KMS-11 (cell line): ENCODE measurements around the gene TEFM.

Source experiments
- H2AFZ ChIP-seq: fragments of 200-600 bp; sonication (generic); 2 replicates; pipeline ENCODE4 v1.6.1; 2016; ENCODE audit warnings: antibody characterized with exemption, mixed run types, low read depth
- H3K27ac ChIP-seq: fragments of 200-600 bp; sonication (generic); 2 replicates; pipeline ENCODE4 v1.6.1; 2016; ENCODE audit warnings: mild to moderate bottlenecking, mixed run types
- H3K27me3 ChIP-seq: fragments of 200-600 bp; sonication (generic); 2 replicates; pipeline ENCODE4 v1.6.1; 2017; ENCODE audit warnings: mild to moderate bottlenecking, low read depth, mixed run types, moderate library complexity; ENCODE audit not compliant: insufficient read depth
- H3K36me3 ChIP-seq: fragments of 200-600 bp; sonication (generic); 2 replicates; pipeline ENCODE4 v1.6.1; 2017; ENCODE audit warnings: mild to moderate bottlenecking, mixed run types; ENCODE audit not compliant: insufficient read depth
- H3K4me1 ChIP-seq: fragments of 200-600 bp; sonication (generic); 2 replicates; pipeline ENCODE4 v1.6.1; 2016; ENCODE audit warnings: mild to moderate bottlenecking, low read depth, mixed run types; ENCODE audit not compliant: poor library complexity, severe bottlenecking
- H3K4me2 ChIP-seq: fragments of 200-600 bp; sonication (generic); 2 replicates; pipeline ENCODE4 v1.7.0; 2016; ENCODE audit warnings: mild to moderate bottlenecking, mixed run types
- H3K4me3 ChIP-seq: fragments of 200-600 bp; sonication (generic); IDR thresholded peaks from 2 replicates; pipeline ENCODE4 v1.6.1; 2017; ENCODE audit warnings: low read depth, low read length, mixed read lengths; ENCODE audit not compliant: insufficient read depth
- H3K79me2 ChIP-seq: fragments of 200-600 bp; sonication (generic); 2 replicates; pipeline ENCODE4 v1.6.1; 2016; ENCODE audit warnings: low read depth, mixed run types; ENCODE audit not compliant: insufficient read depth
- H3K9ac ChIP-seq: fragments of 200-600 bp; sonication (generic); 2 replicates; pipeline ENCODE4 v1.6.1; 2016; ENCODE audit warnings: mild to moderate bottlenecking, mixed run types
- H4K20me1 ChIP-seq: fragments of 200-600 bp; sonication (generic); 2 replicates; pipeline ENCODE4 v1.6.1; 2016; ENCODE audit warnings: mild to moderate bottlenecking, mixed run types; ENCODE audit not compliant: insufficient read depth
- CTCF ChIP-seq: fragments of 200-600 bp; sonication (generic); conservative IDR thresholded peaks from 2 replicates; pipeline ENCODE4 v1.6.1; 2017; ENCODE audit warnings: low read depth, mild to moderate bottlenecking, antibody characterized with exemption, low read length, moderate library complexity, mixed read lengths

The TEFM gene

GRCh38 chr17:30929081-30929633, 23.1 kb upstream of the TEFM start:
- H2AFZ ChIP-seq, result no peak overlapping the region
- no peak overlapping the region for H3K9ac ChIP-seq
- H3K36me3 ChIP-seq, result no peaks in the 10 kb centered on the region
- H3K4me2 ChIP-seq, result no peak overlapping the region
- no peaks in the 10 kb centered on the region for H4K20me1 ChIP-seq
- TF ChIP-seq CTCF, result no peak
- peaks cover 10% of the 10 kb centered on the region for H3K4me1 ChIP-seq
- no peaks in the 10 kb centered on the region for H3K79me2 ChIP-seq
- no peak overlapping the region for H3K4me3 ChIP-seq
- no peak overlapping the region for H3K27ac ChIP-seq
- no peaks in the 10 kb centered on the region for H3K27me3 ChIP-seq

- Histone ChIP-seq H3K27me3 (no peaks in the 10 kb centered on the region), H4K20me1 (no peaks in the 10 kb centered on the region), H3K79me2 (no peaks in the 10 kb centered on the region), H3K27ac (no peak overlapping the region), H3K36me3 (no peaks in the 10 kb centered on the region), H3K9ac (no peak overlapping the region), H2AFZ (no peak overlapping the region), H3K4me2 (no peak overlapping the region), H3K4me3 (no peak overlapping the region), H3K4me1 (peaks cover 10% of the 10 kb centered on the region)
- TF ChIP-seq CTCF, result no peak
Measured at GRCh38 chr17:30928584-30928983, 22.5 kb upstream of the TEFM start.

GRCh38 chr17:30927756-30928155, 21.7 kb upstream of the TEFM start:
- Histone ChIP-seq H3K27ac (no peak overlapping the region), H3K27me3 (no peaks in the 10 kb centered on the region), H3K4me2 (no peak overlapping the region), H3K4me3 (no peak overlapping the region), H3K79me2 (no peaks in the 10 kb centered on the region), H3K4me1 (peaks cover 10% of the 10 kb centered on the region), H3K9ac (no peak overlapping the region), H2AFZ (no peak overlapping the region), H4K20me1 (no peaks in the 10 kb centered on the region), H3K36me3 (no peaks in the 10 kb centered on the region)
- no peak for TF ChIP-seq CTCF

- H2AFZ ChIP-seq, result no peak overlapping the region; the same call in 1 of the 2 replicates
- no peaks in the 10 kb centered on the region for H3K27me3 ChIP-seq
- H3K27ac ChIP-seq, result no peak overlapping the region
- H3K9ac ChIP-seq, result no peak overlapping the region
- peaks cover 10% of the 10 kb centered on the region for H3K4me1 ChIP-seq
- no peaks in the 10 kb centered on the region for H3K79me2 ChIP-seq
- no peak overlapping the region for H3K4me3 ChIP-seq
- TF ChIP-seq CTCF, result no peak
- no peaks in the 10 kb centered on the region for H3K36me3 ChIP-seq
- H3K4me2 ChIP-seq, result no peak overlapping the region; the same call in 1 of the 2 replicates
- no peaks in the 10 kb centered on the region for H4K20me1 ChIP-seq
Measured at GRCh38 chr17:30926516-30926915, 20.5 kb upstream of the TEFM start.

- H3K4me3 ChIP-seq, result no peak overlapping the region
- H3K36me3 ChIP-seq, result no peaks in the 10 kb centered on the region
- H3K27me3 ChIP-seq, result no peaks in the 10 kb centered on the region
- H3K4me1 ChIP-seq, result peaks cover 10% of the 10 kb centered on the region
- H3K9ac ChIP-seq, result no peak overlapping the region
- TF ChIP-seq CTCF, result no peak
- no peak overlapping the region for H2AFZ ChIP-seq
- no peak overlapping the region for H3K27ac ChIP-seq
- no peak overlapping the region for H3K4me2 ChIP-seq
- no peaks in the 10 kb centered on the region for H3K79me2 ChIP-seq
- no peaks in the 10 kb centered on the region for H4K20me1 ChIP-seq
Measured at GRCh38 chr17:30924341-30924740, 18.3 kb upstream of the TEFM start.
